ENCODE data around the gene ARID5B. TPM values are rescaled to one million over a fixed set of nuclear protein-coding genes. Genes with fewer than 3 reads are reported as not detected.

The ARID5B gene
- polyA plus RNA-seq, 1 of the 3 experiments (the other 2 are of a cell fraction), result 10.9 TPM

DNA sequence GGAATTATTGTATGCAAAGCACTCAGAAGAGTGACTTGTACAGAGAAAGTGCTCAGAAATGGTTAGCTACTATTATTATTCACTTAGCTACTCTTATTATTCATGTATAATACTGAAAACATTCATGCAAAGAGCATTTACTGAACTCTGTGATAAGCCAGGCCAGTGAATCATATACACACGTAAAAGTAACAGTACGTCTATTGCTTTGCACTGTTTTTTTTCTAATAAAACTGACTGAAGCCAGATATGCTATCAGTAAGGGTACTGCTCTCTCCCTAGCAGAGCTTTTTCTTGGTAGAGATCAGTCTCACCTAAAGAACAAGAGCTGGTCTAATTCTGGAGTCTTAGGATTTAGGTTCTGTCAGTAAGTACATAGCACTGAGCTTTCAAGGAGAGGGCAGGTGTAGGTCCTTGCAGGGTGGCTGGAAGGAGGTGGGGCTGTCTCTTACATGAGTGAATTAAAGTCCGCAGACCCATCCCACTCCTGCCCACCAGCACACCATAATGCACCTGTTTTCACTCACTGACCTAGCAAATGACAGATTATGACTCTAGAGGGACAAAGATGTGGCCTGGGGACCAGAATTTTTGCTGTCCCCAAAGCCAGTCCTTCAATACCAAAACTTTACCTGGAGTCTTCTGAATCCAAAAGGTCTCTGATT, 145.9 kb downstream of the ARID5B start:
- no peaks in the 10 kb centered on the region for H3K27me3 ChIP-seq (ENCODE audit: insufficient read depth)
- no peaks in the 10 kb centered on the region for H3K9me3 ChIP-seq
- CTCF ChIA-PET, result interaction anchor here (0.6 to 5.9 kb wide), 5 partner anchors 9 to 201 kb away, joined by 3 to 49 read pairs (median 5); no protein-coding TSS in a partner anchor
- no peaks in the 10 kb centered on the region for H3K9me2 ChIP-seq
- peak overlapping the region; percentile 84 for H3K4me2 ChIP-seq
- TF ChIP-seq JUND (IDR thresholded peaks at IDR 0.05) (0 out of 2 replicates have a peak, but pooled peaks have one; percentile 6), SMC3 (IDR thresholded peaks at IDR 0.05; ENCODE audit: low read depth, low read length) (no peak), FOXJ3 (CRISPR knock-in tag; IDR thresholded peaks at IDR 0.05) (no peak), RCOR1 (IDR thresholded peaks at IDR 0.05; ENCODE audit: low read length) (no peak), RAD21 (IDR thresholded peaks at IDR 0.05; ENCODE audit: low read length) (no peak), POLR2AphosphoS5 (IDR thresholded peaks at IDR 0.05; ENCODE audit: low read depth, low read length) (no peak), NRF1 (IDR thresholded peaks at IDR 0.05; ENCODE audit: low read depth, low read length) (no peak), ELF1 (IDR thresholded peaks at IDR 0.05) (no peak), RFX5 (IDR thresholded peaks at IDR 0.05; ENCODE audit: low read length) (no peak), EP300 (IDR thresholded peaks at IDR 0.05; ENCODE audit: borderline replicate concordance in 1 of 2, low read depth in 1 of 2, low read length in 1 of 2) (no peak), FOSL2 (IDR thresholded peaks at IDR 0.05; ENCODE audit: borderline replicate concordance, low read depth) (0 out of 2 replicates have a peak, but pooled peaks have one; percentile 28), TCF12 (IDR thresholded peaks at IDR 0.05) (no peak)
- TF ChIP-seq, protein P1, sequence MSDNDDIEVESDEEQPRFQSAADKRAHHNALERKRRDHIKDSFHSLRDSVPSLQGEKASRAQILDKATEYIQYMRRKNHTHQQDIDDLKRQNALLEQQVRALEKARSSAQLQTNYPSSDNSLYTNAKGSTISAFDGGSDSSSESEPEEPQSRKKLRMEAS (IDR thresholded peaks at IDR 0.05; ENCODE audit: low read depth), result no peak
- H3K9ac ChIP-seq, result peak overlapping the region; percentile 81
- H3K27ac ChIP-seq (ENCODE audit: low read depth in 2 of 2, low read length in 1 of 2), result peak overlapping the region; percentile 84 to 97
- H3F3A ChIP-seq (replicated peaks; ENCODE audit: insufficient read depth), result peaks cover 40% of the 10 kb centered on the region
- WGBS (ENCODE audit: low lambda C conversion rate), result 50% methylated on average over 3 of the region's 3 CpGs
- POLR2A ChIA-PET, result interaction anchor here (0.7 kb wide), 1 partner anchor 1085 kb away, joined by 3 read pairs; no protein-coding TSS in a partner anchor
- H4K20me1 ChIP-seq (ENCODE audit: insufficient read depth), result no peaks in the 10 kb centered on the region; the same call in 1 of the 2 replicates
- H2AFZ ChIP-seq (ENCODE audit: low read depth), result no peak overlapping the region
- H3K4me1 ChIP-seq (ENCODE audit: control insufficient read depth in 1 of 2, insufficient read depth in 2 of 2, low read depth in 1 of 2, low read length in 1 of 2), result peaks cover 35 to 52% of the 10 kb centered on the region in 2 experiments; a peak in 3 of 4 replicates
- H3K4me3 ChIP-seq (ENCODE audit: low read depth in 2 of 2, low read length in 1 of 2), result no peak overlapping the region; a peak in 1 of 4 replicates
- H3K79me2 ChIP-seq (ENCODE audit: insufficient read depth), result peaks cover 76% of the 10 kb centered on the region
- no peak for DNase-seq
- peaks cover 13 to 17% of the 10 kb centered on the region in 2 experiments for H3K36me3 ChIP-seq (replicated peaks in 1 of 2; ENCODE audit: control insufficient read depth in 1 of 2, insufficient read depth in 2 of 2, low read length in 1 of 2)

DNA sequence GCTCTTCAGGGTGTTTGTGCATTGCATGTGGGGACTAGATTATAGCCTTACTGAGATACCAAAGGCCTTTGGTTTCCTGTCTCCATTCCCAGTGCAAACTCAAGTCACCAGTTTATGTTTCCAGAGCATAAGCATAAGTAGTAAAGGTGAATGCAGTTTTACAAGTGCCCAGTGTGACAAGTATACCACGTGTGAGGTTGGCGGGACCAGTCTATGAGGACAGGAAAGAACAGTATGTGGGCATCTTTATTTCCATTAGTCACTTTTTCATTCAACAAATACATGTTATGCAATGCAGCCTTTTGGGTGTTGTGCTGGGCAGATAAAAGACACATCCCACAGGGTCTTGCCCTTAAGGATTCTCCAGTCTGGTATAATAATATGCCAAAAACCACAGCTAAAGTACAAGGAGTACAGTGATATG, 146.5 kb downstream of the ARID5B start:
- POLR2A ChIA-PET, result no interaction called here
- 93% methylated on average over 2 of the region's 2 CpGs for WGBS (ENCODE audit: low lambda C conversion rate)
- Histone ChIP-seq H3K27ac (ENCODE audit: low read depth in 2 of 2, low read length in 1 of 2) (peak overlapping the region; percentile 84 to 97), H3K4me1 (ENCODE audit: control insufficient read depth in 1 of 2, insufficient read depth in 2 of 2, low read depth in 1 of 2, low read length in 1 of 2) (peaks cover 35 to 49% of the 10 kb centered on the region in 2 experiments; a peak in 3 of 4 replicates), H3K9me2 (no peaks in the 10 kb centered on the region), H3K79me2 (ENCODE audit: insufficient read depth) (peaks cover 78% of the 10 kb centered on the region), H2AFZ (ENCODE audit: low read depth) (no peak overlapping the region), H3K9ac (0 out of 2 replicates have a peak overlapping the region, but pooled peaks have one; percentile 81), H3K36me3 (replicated peaks in 1 of 2; ENCODE audit: control insufficient read depth in 1 of 2, insufficient read depth in 2 of 2, low read length in 1 of 2) (peaks cover 18 to 23% of the 10 kb centered on the region in 2 experiments), H3K27me3 (ENCODE audit: insufficient read depth) (no peaks in the 10 kb centered on the region), H3K9me3 (no peaks in the 10 kb centered on the region), H3F3A (replicated peaks; ENCODE audit: insufficient read depth) (peaks cover 40% of the 10 kb centered on the region), H3K4me2 (peak overlapping the region; percentile 84), H4K20me1 (ENCODE audit: insufficient read depth) (no peaks in the 10 kb centered on the region; the same call in 1 of the 2 replicates), H3K4me3 (ENCODE audit: low read depth in 2 of 2, low read length in 1 of 2) (no peak overlapping the region)
- TF ChIP-seq FOSL2 (IDR thresholded peaks at IDR 0.05; ENCODE audit: borderline replicate concordance, low read depth) (no peak), POLR2AphosphoS5 (IDR thresholded peaks at IDR 0.05; ENCODE audit: low read depth, low read length) (no peak), SMC3 (IDR thresholded peaks at IDR 0.05; ENCODE audit: low read depth, low read length) (no peak), NFIC (IDR thresholded peaks at IDR 0.05; ENCODE audit: borderline replicate concordance) (no peak), TCF12 (IDR thresholded peaks at IDR 0.05) (no peak), REST (IDR thresholded peaks at IDR 0.05; ENCODE audit: low read depth, low read length) (no peak)
- TF ChIP-seq, protein P2, sequence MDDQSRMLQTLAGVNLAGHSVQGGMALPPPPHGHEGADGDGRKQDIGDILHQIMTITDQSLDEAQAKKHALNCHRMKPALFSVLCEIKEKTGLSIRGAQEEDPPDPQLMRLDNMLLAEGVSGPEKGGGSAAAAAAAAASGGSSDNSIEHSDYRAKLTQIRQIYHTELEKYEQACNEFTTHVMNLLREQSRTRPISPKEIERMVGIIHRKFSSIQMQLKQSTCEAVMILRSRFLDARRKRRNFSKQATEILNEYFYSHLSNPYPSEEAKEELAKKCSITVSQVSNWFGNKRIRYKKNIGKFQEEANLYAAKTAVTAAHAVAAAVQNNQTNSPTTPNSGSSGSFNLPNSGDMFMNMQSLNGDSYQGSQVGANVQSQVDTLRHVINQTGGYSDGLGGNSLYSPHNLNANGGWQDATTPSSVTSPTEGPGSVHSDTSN (IDR thresholded peaks at IDR 0.05), result no peak
- TF ChIP-seq, protein P3, sequence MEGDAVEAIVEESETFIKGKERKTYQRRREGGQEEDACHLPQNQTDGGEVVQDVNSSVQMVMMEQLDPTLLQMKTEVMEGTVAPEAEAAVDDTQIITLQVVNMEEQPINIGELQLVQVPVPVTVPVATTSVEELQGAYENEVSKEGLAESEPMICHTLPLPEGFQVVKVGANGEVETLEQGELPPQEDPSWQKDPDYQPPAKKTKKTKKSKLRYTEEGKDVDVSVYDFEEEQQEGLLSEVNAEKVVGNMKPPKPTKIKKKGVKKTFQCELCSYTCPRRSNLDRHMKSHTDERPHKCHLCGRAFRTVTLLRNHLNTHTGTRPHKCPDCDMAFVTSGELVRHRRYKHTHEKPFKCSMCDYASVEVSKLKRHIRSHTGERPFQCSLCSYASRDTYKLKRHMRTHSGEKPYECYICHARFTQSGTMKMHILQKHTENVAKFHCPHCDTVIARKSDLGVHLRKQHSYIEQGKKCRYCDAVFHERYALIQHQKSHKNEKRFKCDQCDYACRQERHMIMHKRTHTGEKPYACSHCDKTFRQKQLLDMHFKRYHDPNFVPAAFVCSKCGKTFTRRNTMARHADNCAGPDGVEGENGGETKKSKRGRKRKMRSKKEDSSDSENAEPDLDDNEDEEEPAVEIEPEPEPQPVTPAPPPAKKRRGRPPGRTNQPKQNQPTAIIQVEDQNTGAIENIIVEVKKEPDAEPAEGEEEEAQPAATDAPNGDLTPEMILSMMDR (IDR thresholded peaks at IDR 0.05), result no peak
- no peak for DNase-seq
- CTCF ChIA-PET, result interaction anchor here (0.8 to 5.9 kb wide), 4 partner anchors 10 to 197 kb away, joined by 3 to 49 read pairs (median 6); no protein-coding TSS in a partner anchor
